LNCAP (cell line): ENCODE measurements around the gene GRAMD1B.

Experiments
- CTCF ChIP-seq: fragments of 450-650 bp; IDR thresholded peaks from 2 replicates; pipeline ENCODE4 v1.5.1; 2017; ENCODE audit warnings: mild to moderate bottlenecking

GRAMD1B gene

GRCh38 chr11:123567466-123567865 lies 137.4 kb downstream of the GRAMD1B start:
- no peak for TF ChIP-seq CTCF

- TF ChIP-seq CTCF = no peak
These were observed 138.3 kb downstream of the GRAMD1B start for GRCh38 chr11:123568367-123568870.

GRCh38 chr11:123569393-123569792 lies 139.3 kb downstream of the GRAMD1B start:
- no peak for TF ChIP-seq CTCF

- TF ChIP-seq CTCF = no peak
These were observed 141.0 kb downstream of the GRAMD1B start for GRCh38 chr11:123570939-123571580.

GRCh38 chr11:123573286-123573685 lies 143.2 kb downstream of the GRAMD1B start:
- no peak for TF ChIP-seq CTCF

- TF ChIP-seq CTCF = no peak
These were observed 145.4 kb downstream of the GRAMD1B start for GRCh38 chr11:123575441-123575840.

GRCh38 chr11:123576082-123576481 lies 146.0 kb downstream of the GRAMD1B start:
- TF ChIP-seq CTCF = no peak

GRCh38 chr11:123576501-123576900 lies 146.4 kb downstream of the GRAMD1B start:
- no peak for TF ChIP-seq CTCF
